B cell (primary cell): ENCODE measurements around the gene ASTN2.

Experiments used
- EZH2 ChIP-seq: IDR thresholded peaks from 2 replicates; pipeline ENCODE4 v1.6.1; 2012; ENCODE audit warnings: borderline replicate concordance, low read depth, mild to moderate bottlenecking, moderate library complexity, low read length; ENCODE audit not compliant: insufficient read depth, poor library complexity, severe bottlenecking
- TF ChIP-seq, protein P1 (sequence below): fragments of 200-600 bp; IDR thresholded peaks from one replicate; pipeline ENCODE4 v1.8.0; 2022; ENCODE audit warnings: antibody characterized with exemption, mild to moderate bottlenecking

- TF ChIP-seq, protein P1, sequence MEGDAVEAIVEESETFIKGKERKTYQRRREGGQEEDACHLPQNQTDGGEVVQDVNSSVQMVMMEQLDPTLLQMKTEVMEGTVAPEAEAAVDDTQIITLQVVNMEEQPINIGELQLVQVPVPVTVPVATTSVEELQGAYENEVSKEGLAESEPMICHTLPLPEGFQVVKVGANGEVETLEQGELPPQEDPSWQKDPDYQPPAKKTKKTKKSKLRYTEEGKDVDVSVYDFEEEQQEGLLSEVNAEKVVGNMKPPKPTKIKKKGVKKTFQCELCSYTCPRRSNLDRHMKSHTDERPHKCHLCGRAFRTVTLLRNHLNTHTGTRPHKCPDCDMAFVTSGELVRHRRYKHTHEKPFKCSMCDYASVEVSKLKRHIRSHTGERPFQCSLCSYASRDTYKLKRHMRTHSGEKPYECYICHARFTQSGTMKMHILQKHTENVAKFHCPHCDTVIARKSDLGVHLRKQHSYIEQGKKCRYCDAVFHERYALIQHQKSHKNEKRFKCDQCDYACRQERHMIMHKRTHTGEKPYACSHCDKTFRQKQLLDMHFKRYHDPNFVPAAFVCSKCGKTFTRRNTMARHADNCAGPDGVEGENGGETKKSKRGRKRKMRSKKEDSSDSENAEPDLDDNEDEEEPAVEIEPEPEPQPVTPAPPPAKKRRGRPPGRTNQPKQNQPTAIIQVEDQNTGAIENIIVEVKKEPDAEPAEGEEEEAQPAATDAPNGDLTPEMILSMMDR, result no peak
- no peak for TF ChIP-seq EZH2
Observed at GRCh38 chr9:116821633-116822229, 593.1 kb downstream of the ASTN2 start.
